Measurements from ENCODE around the gene ANKS1A. TPM values are rescaled to one million over a fixed set of nuclear protein-coding genes. Genes with fewer than 3 reads are reported as not detected.
A peak's percentile ranks its signal among the peaks of the same experiment; 100 is the strongest.
"Not testable (repeated sequence)": the region's sequence is repeated elsewhere in the genome, so short reads cannot be mapped to it uniquely, and the experiment has no call there.

The ANKS1A gene
- 10.3 and 14.8 TPM in 2 replicates for total RNA-seq (2014; rRNA removed; shearing (Covaris generic))

- peak; percentile 86 for DNase-seq (ENCODE audit: low read depth)
Measured at GRCh38 chr6:34888874-34889555, at the start of gene ANKS1A. ANKS1A (plus strand) TSS chr6:34889255; CDS start chr6:34889403, 148 bp downstream.

GRCh38 chr6:34839666-34840352 lies 49.2 kb upstream of the ANKS1A start:
- DNase-seq (ENCODE audit: low read depth): no peak

GRCh38 chr6:34849066-34849465 lies 40.0 kb upstream of the ANKS1A start:
- not testable (repeated sequence) for DNase-seq (ENCODE audit: low read depth)

- DNase-seq (ENCODE audit: low read depth): no peak
Measured at GRCh38 chr6:34851361-34851760, 37.7 kb upstream of the ANKS1A start.

GRCh38 chr6:34852406-34853085 lies 36.5 kb upstream of the ANKS1A start:
- DNase-seq (ENCODE audit: low read depth): no peak

GRCh38 chr6:34855463-34855862 lies 33.6 kb upstream of the ANKS1A start:
- DNase-seq (ENCODE audit: low read depth): peak; percentile 15

- DNase-seq (ENCODE audit: low read depth): no peak
Measured at GRCh38 chr6:34858681-34859080, 30.4 kb upstream of the ANKS1A start.

GRCh38 chr6:34859951-34860350 lies 29.1 kb upstream of the ANKS1A start:
- no peak for DNase-seq (ENCODE audit: low read depth)

GRCh38 chr6:34860776-34861175 lies 28.3 kb upstream of the ANKS1A start:
- DNase-seq (ENCODE audit: low read depth): no peak

GRCh38 chr6:34864007-34864406 lies 25.0 kb upstream of the ANKS1A start:
- DNase-seq (ENCODE audit: low read depth): no peak

- no peak for DNase-seq (ENCODE audit: low read depth)
Measured at GRCh38 chr6:34865107-34865506, 23.9 kb upstream of the ANKS1A start.

- DNase-seq (ENCODE audit: low read depth): no peak
Measured at GRCh38 chr6:34866509-34866908, 22.5 kb upstream of the ANKS1A start.

- no peak for DNase-seq (ENCODE audit: low read depth)
Measured at GRCh38 chr6:34867484-34867883, 21.6 kb upstream of the ANKS1A start.

GRCh38 chr6:34871853-34872252 lies 17.2 kb upstream of the ANKS1A start:
- DNase-seq (ENCODE audit: low read depth): no peak

GRCh38 chr6:34872332-34872731 lies 16.7 kb upstream of the ANKS1A start:
- no peak for DNase-seq (ENCODE audit: low read depth)

- DNase-seq (ENCODE audit: low read depth): no peak
Measured at GRCh38 chr6:34875292-34876213, 13.5 kb upstream of the ANKS1A start.

- no peak for DNase-seq (ENCODE audit: low read depth)
Measured at GRCh38 chr6:34876472-34876871, 12.6 kb upstream of the ANKS1A start.

GRCh38 chr6:34877259-34877658 lies 11.8 kb upstream of the ANKS1A start:
- DNase-seq (ENCODE audit: low read depth): no peak

GRCh38 chr6:34877869-34878485 lies 11.1 kb upstream of the ANKS1A start:
- no peak for DNase-seq (ENCODE audit: low read depth)

- DNase-seq (ENCODE audit: low read depth): not testable (repeated sequence)
Measured at GRCh38 chr6:34884073-34884472, 5.0 kb upstream of the ANKS1A start.

- no peak for DNase-seq (ENCODE audit: low read depth)
Measured at GRCh38 chr6:34884996-34885395, 4.1 kb upstream of the ANKS1A start.

All from Daoy (cell line).